ENCODE data around the gene CTNNA3.

DNA sequence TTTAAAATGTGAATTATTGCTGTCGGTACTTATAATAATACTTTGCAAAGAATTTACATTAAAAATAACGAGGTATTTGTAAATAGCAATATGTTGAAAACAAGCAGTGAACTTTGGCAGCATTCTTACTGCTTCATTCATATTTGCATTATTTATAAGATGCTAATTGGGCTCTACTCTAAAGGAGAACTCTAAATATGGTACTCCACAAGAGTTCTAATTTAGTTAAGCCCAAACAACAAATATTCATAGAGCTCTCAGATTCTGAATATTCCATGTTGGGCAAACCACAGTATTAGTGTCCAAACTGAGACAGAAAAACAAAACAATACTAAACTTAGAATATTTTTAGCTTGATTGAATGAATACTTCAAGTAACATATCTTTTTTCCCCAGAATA is 1674.6 kb downstream of the CTNNA3 start:
- TF ChIP-seq, protein P1, sequence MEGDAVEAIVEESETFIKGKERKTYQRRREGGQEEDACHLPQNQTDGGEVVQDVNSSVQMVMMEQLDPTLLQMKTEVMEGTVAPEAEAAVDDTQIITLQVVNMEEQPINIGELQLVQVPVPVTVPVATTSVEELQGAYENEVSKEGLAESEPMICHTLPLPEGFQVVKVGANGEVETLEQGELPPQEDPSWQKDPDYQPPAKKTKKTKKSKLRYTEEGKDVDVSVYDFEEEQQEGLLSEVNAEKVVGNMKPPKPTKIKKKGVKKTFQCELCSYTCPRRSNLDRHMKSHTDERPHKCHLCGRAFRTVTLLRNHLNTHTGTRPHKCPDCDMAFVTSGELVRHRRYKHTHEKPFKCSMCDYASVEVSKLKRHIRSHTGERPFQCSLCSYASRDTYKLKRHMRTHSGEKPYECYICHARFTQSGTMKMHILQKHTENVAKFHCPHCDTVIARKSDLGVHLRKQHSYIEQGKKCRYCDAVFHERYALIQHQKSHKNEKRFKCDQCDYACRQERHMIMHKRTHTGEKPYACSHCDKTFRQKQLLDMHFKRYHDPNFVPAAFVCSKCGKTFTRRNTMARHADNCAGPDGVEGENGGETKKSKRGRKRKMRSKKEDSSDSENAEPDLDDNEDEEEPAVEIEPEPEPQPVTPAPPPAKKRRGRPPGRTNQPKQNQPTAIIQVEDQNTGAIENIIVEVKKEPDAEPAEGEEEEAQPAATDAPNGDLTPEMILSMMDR (IDR thresholded peaks at IDR 0.05; ENCODE audit: low read depth, low read length, poor library complexity, severe bottlenecking), result no peak
- TF ChIP-seq EZH2phosphoT487 (IDR thresholded peaks at IDR 0.05; ENCODE audit: borderline replicate concordance, low read length), result no peak

Data from DOHH2 (cell line).